K562 (cell line): ENCODE data around the gene CRYZL1. TPM values are rescaled to one million over a fixed set of nuclear protein-coding genes. Genes with fewer than 3 reads are reported as not detected.
"Not testable (repeated sequence)": the region's sequence is repeated elsewhere in the genome, so short reads cannot be mapped to it uniquely, and the experiment has no call there.

Experiments used
- ATAC-seq: fragments of 200-7000 bp; cut with Tn5 transposase; 3 replicates; pipeline ENCODE4 v1.9.1; 2020; ENCODE audit warnings: moderate library complexity
- BruUV-seq: library from RNA; stranded (reverse); fragments of 400-500 nt; replicated peaks from 2 replicates; lab custom pipeline; 2021; lab: Mats Ljungman, UMichigan
- CTCF ChIA-PET: fragments of 300-600 bp; formaldehyde crosslinking; extraction: SDS; loops from one replicate; lab custom pipeline; 2021; ENCODE audit warnings: low intra/inter-chr PET ratio; lab: Yijun Ruan, JAX
- POLR2A ChIA-PET: fragments of 300-600, 350-650 bp; sonication (Branson Sonifier 250); formaldehyde crosslinking; extraction: SDS; loops from one replicate; lab custom pipeline; 2021; ENCODE audit warnings: antibody characterized with exemption, inconsistent platforms; lab: Yijun Ruan, JAX
- DNase-seq, 4 experiments: peaks; one replicate each; pipeline versions ENCODE4 v3.0.0 to v3.0.0-alpha.2; 2011 to 2018; ENCODE audit warnings: low spot score in 3 of 4, mixed read lengths in 3 of 4; ENCODE audit errors: extremely low read depth in 1 of 4
- FAIRE-seq: peaks from 2 replicates; lab custom pipeline; 2011; peaks lifted over from hg19 to GRCh38; lab: Jason Lieb, UNC
- H2AFZ ChIP-seq: 2 replicates; pipeline ENCODE4 v1.6.0; 2011; ENCODE audit warnings: low read depth, low read length, control low read depth, inconsistent platforms
- H3K27ac ChIP-seq: fragments of 200-600 bp; 3 replicates; pipeline ENCODE4 v1.8.0; 2011; ENCODE audit warnings: low read depth, mild to moderate bottlenecking, control low read depth, inconsistent platforms, low read length, moderate library complexity, mixed read lengths; ENCODE audit errors: extremely low read depth
- H3K27me3 ChIP-seq, 2 experiments: fragments of 300-600 bp in 1 of 2; 2 replicates in 1 of 2; 3 replicates in 1 of 2; pipeline versions ENCODE4 v1.6.0 to v1.8.0; 2011; ENCODE audit warnings: inconsistent platforms in 2 of 2, low read length in 2 of 2, mild to moderate bottlenecking in 1 of 2, mixed read lengths in 1 of 2, moderate library complexity in 1 of 2; ENCODE audit not compliant: control insufficient read depth in 2 of 2, insufficient read depth in 2 of 2
- H3K36me3 ChIP-seq: fragments of 300-600 bp; 3 replicates; pipeline ENCODE4 v1.8.0; 2011; ENCODE audit warnings: mild to moderate bottlenecking, low read length, inconsistent platforms; ENCODE audit not compliant: control insufficient read depth, insufficient read depth
- H3K4me1 ChIP-seq, 2 experiments: fragments of 200-600 bp in 1 of 2; replicated peaks in 1 of 2; 2 replicates in 1 of 2; 3 replicates in 1 of 2; pipeline versions ENCODE4 v1.5.1 to v1.8.0; 2011; ENCODE audit warnings: inconsistent platforms in 2 of 2, low read length in 2 of 2, mild to moderate bottlenecking in 1 of 2, mixed read lengths in 1 of 2, moderate library complexity in 1 of 2; ENCODE audit not compliant: control insufficient read depth in 2 of 2, insufficient read depth in 2 of 2
- H3K4me2 ChIP-seq: 2 replicates; pipeline ENCODE4 v1.6.1; 2011; ENCODE audit warnings: low read length, control low read depth, inconsistent platforms, mixed read lengths; ENCODE audit not compliant: insufficient read depth
- H3K4me3 ChIP-seq: fragments of 200-600 bp; sonication (generic), shearing (Covaris generic); 2 replicates; pipeline ENCODE4 v1.5.1; 2016; ENCODE audit warnings: control low read depth, inconsistent platforms
- H3K79me2 ChIP-seq: fragments of 200-600 bp; 3 replicates; pipeline ENCODE4 v1.8.0; 2011; ENCODE audit warnings: low read length, inconsistent platforms; ENCODE audit not compliant: control insufficient read depth, insufficient read depth
- H3K9ac ChIP-seq, 2 experiments: 2 replicates each; pipeline versions ENCODE4 v1.6.0 to v1.6.1; 2011; ENCODE audit warnings: low read depth in 2 of 2, low read length in 2 of 2, control low read depth in 1 of 2, inconsistent platforms in 1 of 2, mild to moderate bottlenecking in 1 of 2, mixed read lengths in 1 of 2; ENCODE audit not compliant: insufficient read depth in 1 of 2
- H3K9me1 ChIP-seq: one replicate; pipeline ENCODE4 v1.6.0; 2011; ENCODE audit warnings: inconsistent platforms, mild to moderate bottlenecking, low read length, moderate library complexity; ENCODE audit not compliant: control insufficient read depth, insufficient read depth
- H3K9me3 ChIP-seq: replicated peaks from 2 replicates; pipeline ENCODE4 v1.5.1; 2011; ENCODE audit warnings: low read depth, low read length, inconsistent platforms; ENCODE audit not compliant: control insufficient read depth, insufficient read depth
- H4K20me1 ChIP-seq: replicated peaks from 2 replicates; pipeline ENCODE4 v1.6.1; 2011; ENCODE audit warnings: low read length, inconsistent platforms, mixed read lengths; ENCODE audit not compliant: control insufficient read depth, insufficient read depth
- CEBPB ChIP-seq: fragments of 450-650 bp; IDR thresholded peaks from 2 replicates; pipeline ENCODE4 v1.6.1; 2016; ENCODE audit warnings: missing genetic modification characterization, missing compliant biosample characterization
- CEBPG ChIP-seq, 3 experiments: fragments of 200-800 bp in 1 of 3; sonication (Bioruptor generic) in 1 of 3; sonication (generic) in 1 of 3; formaldehyde crosslinking in 1 of 3; IDR thresholded peaks in 2 of 3; conservative IDR thresholded peaks in 1 of 3; 2 replicates each; pipeline versions ENCODE4 v1.6.1 to v1.8.0; 2016 to 2022; ENCODE audit warnings: missing compliant biosample characterization in 2 of 3, missing genetic modification characterization in 2 of 3, mild to moderate bottlenecking in 1 of 3, missing genetic modification reagents in 1 of 3
- NR2C1 ChIP-seq, 2 experiments: fragments of 450-650 bp; IDR thresholded peaks; 2 replicates each; pipeline ENCODE4 v1.6.1; 2017; ENCODE audit warnings: mild to moderate bottlenecking in 2 of 2, antibody characterized with exemption in 1 of 2, inconsistent platforms in 1 of 2, missing compliant biosample characterization in 1 of 2, missing genetic modification characterization in 1 of 2
- POLR2A ChIP-seq: fragments of 450-650 bp; conservative IDR thresholded peaks from 2 replicates; pipeline ENCODE4 v1.6.1; 2016
- POLR2AphosphoS2 ChIP-seq: IDR thresholded peaks from 2 replicates; pipeline ENCODE4 v1.6.1; 2012; ENCODE audit warnings: low read length, improper control_type of control experiment
- WGBS: fragments of 100-300 bp; shearing (Covaris generic); methylation state at CpG from one replicate; pipeline ENCODE4 v1.1.6; 2016; ENCODE audit warnings: low coverage, mixed read lengths; ENCODE audit not compliant: insufficient coverage; ENCODE audit errors: missing lambda C conversion rate; 5-methylcytosine and 5-hydroxymethylcytosine counted together
- in situ Hi-C: fragments of 300-500 bp; cut with MboI; formaldehyde crosslinking; loops from 4 replicates; pipeline ENCODE4 v1.15.0; 2018; ENCODE audit warnings: inconsistent platforms, mixed read lengths
- intact Hi-C: fragments of 100-400 bp; cut with micrococcal nuclease; formaldehyde crosslinking; loops from 2 replicates; pipeline ENCODE4 v1.14.2; 2022
- polyA plus RNA-seq, 8 experiments: library from polyadenylated mRNA; depleted of rRNA in 4 of 8; stranded (reverse) in 5 of 8; unstranded in 3 of 8; fragments of >200 nt; fragmentation: Nextera tagmentation in 2 of 8; fragmentation: Illumina TruSeq in 1 of 8; extraction: Ambion mirVana in 2 of 8; extraction: Trizol in 1 of 8; gene quantifications; 2 replicates each; pipeline versions ENCODE4 v1.2.1 to v1.2.3, GENCODE V29; 2011 to 2014; ENCODE audit warnings: inconsistent platforms in 1 of 8, missing spikeins in 1 of 8
- total RNA-seq, 7 experiments: library from RNA; depleted of rRNA in 6 of 7; stranded (reverse); fragments of >200 nt in 6 of 7; fragmentation: Illumina TruSeq in 2 of 7; extraction: Trizol in 2 of 7; gene quantifications; 2 replicates each; pipeline versions ENCODE4 v1.2.1 to v1.2.3, GENCODE V29; 2011 to 2021; ENCODE audit warnings: low replicate concordance in 1 of 7
- TF ChIP-seq, protein P1 (sequence below): sonication (generic); IDR thresholded peaks from 2 replicates; pipeline ENCODE4 v1.6.1; 2016

The CRYZL1 gene
- total and polyA plus RNA-seq, 9 of the 15 experiments (the other 6 are each of a cell fraction or from before 2014, with no cell fraction given), result 19.9 to 98.2 (median 39.2) TPM

DNA sequence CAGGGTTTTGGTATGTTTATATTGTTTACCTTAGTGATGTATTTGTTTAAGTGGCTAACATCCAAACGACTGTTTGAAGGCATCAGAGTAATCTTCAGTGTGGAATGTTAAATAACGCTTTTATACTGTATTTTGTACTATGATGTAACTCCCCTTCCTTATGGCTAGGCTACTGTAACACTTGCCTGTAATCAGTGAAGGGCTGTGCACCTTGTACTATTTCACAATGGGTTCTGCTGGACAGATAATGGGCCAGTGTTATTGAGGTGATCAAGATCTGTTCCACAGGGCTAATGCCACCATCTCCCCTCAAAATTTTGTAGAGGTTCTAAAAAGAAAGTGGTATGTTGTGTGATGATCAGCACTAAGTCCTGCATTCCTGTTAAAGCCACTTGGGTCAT, 64.8 kb downstream of the CRYZL1 start:
- FAIRE-seq; H3K9me3 ChIP-seq; H3K4me1 ChIP-seq; H3K79me2 ChIP-seq; H3K4me2 ChIP-seq; H3K9ac ChIP-seq; H3K27me3 ChIP-seq; H3K27ac ChIP-seq; in situ Hi-C loops; H2AFZ ChIP-seq; intact Hi-C loops; H4K20me1 ChIP-seq; H3K9me1 ChIP-seq; BruUV-seq; CTCF ChIA-PET; DNase-seq; H3K4me3 ChIP-seq; TF ChIP-seq CEBPG (CRISPR knock-in tag; IDR thresholded peaks at IDR 0.05): not testable (repeated sequence)
- ATAC-seq, result peak; percentile 64
- H3K36me3 ChIP-seq, result peaks cover 93% of the 10 kb centered on the region
- WGBS, result 49% methylated on average over 2 of the region's 2 CpGs
- TF ChIP-seq CEBPB (tag), result peak; percentile 63
- peak in 1 of 2 experiments; percentile 69; a peak in 2 of 4 replicates for TF ChIP-seq CEBPG (tag; conservative IDR thresholded peaks at IDR 0.05 in 1 of 2, IDR thresholded peaks at IDR 0.05 in 1 of 2)
- TF ChIP-seq POLR2A, result peak; percentile 34
- POLR2A ChIA-PET, result interaction anchor here (1.0 to 1.8 kb wide), 3 partner anchors 8 to 318 kb away, joined by 4 to 6 read pairs (median 4); partner anchors contain the start of gene DONSON

DNA sequence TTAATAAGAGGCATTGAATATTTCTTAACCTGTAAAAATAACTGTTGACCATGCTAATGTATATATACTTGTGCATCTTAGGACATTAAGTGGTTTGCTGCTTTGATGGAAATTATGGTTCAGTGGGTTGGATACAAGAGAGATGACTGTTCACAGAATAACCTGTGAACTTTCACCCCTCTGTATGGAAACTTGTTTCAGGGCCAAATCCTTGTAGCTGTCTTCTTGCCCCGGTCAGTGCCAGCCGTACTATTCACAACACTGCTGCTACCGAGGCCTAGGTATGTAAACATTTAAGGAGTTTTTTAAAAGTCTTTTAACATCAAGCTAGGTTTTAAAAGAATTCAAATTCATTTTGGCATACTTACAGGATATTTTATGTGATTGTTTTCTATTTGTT, 69.2 kb downstream of the CRYZL1 start:
- in situ Hi-C loops, result no loop called here
- peaks cover 98% of the 10 kb centered on the region for H3K36me3 ChIP-seq
- H3K4me3 ChIP-seq, result no peak overlapping the region
- H3K9ac ChIP-seq, result no peak overlapping the region
- intact Hi-C loops, result no loop called here
- no peaks in the 10 kb centered on the region for H3K9me1 ChIP-seq
- CTCF ChIA-PET, result no interaction called here
- H3K9me3 ChIP-seq, result no peaks in the 10 kb centered on the region
- no peak for ATAC-seq
- FAIRE-seq, result no peak
- H3K27ac ChIP-seq, result no peak overlapping the region
- H3K4me2 ChIP-seq, result no peak overlapping the region
- DNase-seq, result no peak
- POLR2A ChIA-PET, result interaction anchor here (0.6 to 12.7 kb wide), 4 partner anchors 10 to 72 kb away, joined by 3 to 130 read pairs (median 16); no protein-coding TSS in a partner anchor
- H3K79me2 ChIP-seq, result peaks cover 9% of the 10 kb centered on the region; the same call in 1 of the 3 replicates
- no peaks in the 10 kb centered on the region for H3K27me3 ChIP-seq
- no TSS peak for BruUV-seq
- no peak overlapping the region for H2AFZ ChIP-seq
- TF ChIP-seq, protein P1, sequence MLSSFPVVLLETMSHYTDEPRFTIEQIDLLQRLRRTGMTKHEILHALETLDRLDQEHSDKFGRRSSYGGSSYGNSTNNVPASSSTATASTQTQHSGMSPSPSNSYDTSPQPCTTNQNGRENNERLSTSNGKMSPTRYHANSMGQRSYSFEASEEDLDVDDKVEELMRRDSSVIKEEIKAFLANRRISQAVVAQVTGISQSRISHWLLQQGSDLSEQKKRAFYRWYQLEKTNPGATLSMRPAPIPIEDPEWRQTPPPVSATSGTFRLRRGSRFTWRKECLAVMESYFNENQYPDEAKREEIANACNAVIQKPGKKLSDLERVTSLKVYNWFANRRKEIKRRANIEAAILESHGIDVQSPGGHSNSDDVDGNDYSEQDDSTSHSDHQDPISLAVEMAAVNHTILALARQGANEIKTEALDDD, result no peak
- TF ChIP-seq NR2C1 (IDR thresholded peaks at IDR 0.05) (0 out of 2 replicates have a peak, but pooled peaks have one; percentile 15), NR2C1 (tag; IDR thresholded peaks at IDR 0.05) (0 out of 2 replicates have a peak, but pooled peaks have one; percentile 21), POLR2AphosphoS2 (0 out of 2 replicates have a peak, but pooled peaks have one; percentile 39)
- H4K20me1 ChIP-seq, result no peaks in the 10 kb centered on the region
- H3K4me1 ChIP-seq, result no peaks in the 10 kb centered on the region
- WGBS, result 95% methylated on average over 3 of the region's 3 CpGs
